Muscle layer of duodenum (tissue), 2 donors: ENCODE results near the gene DLGAP5.

Experiments used
- H3K27ac ChIP-seq: one replicate; pipeline ENCODE4 v1.7.0; 2013; ENCODE audit warnings: mild to moderate bottlenecking, low read length
- H3K27me3 ChIP-seq: one replicate; pipeline ENCODE4 v1.7.0; 2013; ENCODE audit warnings: low read depth, mild to moderate bottlenecking, control low read depth, low read length
- H3K36me3 ChIP-seq, 2 donors: one replicate each; pipeline ENCODE4 v1.7.0; 2013; ENCODE audit warnings: low read length in 2 of 2, control low read depth in 1 of 2, mild to moderate bottlenecking in 1 of 2; ENCODE audit not compliant: insufficient read depth in 2 of 2, control insufficient read depth in 1 of 2
- H3K4me1 ChIP-seq, 2 donors: one replicate each; pipeline ENCODE4 v1.7.0; 2013; ENCODE audit warnings: low read length in 2 of 2, mild to moderate bottlenecking in 2 of 2, control low read depth in 1 of 2, moderate library complexity in 1 of 2; ENCODE audit not compliant: insufficient read depth in 2 of 2, control insufficient read depth in 1 of 2
- H3K4me3 ChIP-seq, 2 donors: one replicate each; pipeline ENCODE4 v1.7.0; 2013; ENCODE audit warnings: low read length in 2 of 2, low read depth in 1 of 2, mild to moderate bottlenecking in 1 of 2
- H3K9me3 ChIP-seq, 2 donors: one replicate each; pipeline ENCODE4 v1.7.0; 2013; ENCODE audit warnings: low read length in 2 of 2, control low read depth in 1 of 2, mild to moderate bottlenecking in 1 of 2; ENCODE audit not compliant: control insufficient read depth in 1 of 2
- donor health status: healthy.

DLGAP5 gene

DNA sequence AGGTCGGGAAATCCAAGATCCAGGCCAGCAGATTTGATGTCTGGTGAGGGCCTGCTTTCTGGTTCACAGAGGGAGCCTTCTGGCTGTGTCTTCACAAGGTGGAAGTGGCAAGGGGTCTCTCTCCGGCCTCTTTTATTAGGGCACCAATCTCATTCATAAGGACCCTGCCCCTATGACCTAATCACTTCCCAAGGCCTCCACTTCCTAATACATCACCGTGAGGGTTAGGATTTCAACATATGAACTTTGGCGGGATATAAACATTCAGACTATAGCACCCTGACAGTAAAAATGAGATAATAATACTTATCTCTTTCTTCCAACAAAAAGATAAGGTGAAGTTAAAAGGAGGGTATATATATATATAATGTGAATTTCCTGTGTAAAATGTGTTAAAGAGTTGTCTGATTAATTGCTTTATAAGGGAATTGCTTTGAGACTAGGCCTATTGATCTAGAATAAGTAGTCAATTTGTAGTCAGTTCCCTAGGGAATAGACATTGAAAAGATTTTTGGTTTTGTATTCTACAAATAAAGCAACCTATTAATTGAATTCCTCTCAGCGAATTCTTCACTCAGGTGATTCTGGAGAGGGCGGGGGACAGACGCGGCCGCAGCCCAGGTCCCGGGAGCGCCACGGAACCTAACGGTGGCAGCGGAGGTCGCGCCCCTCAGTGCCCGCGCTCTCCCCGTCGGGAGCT is 62.8 kb downstream of the DLGAP5 start:
- Histone ChIP-seq H3K4me1 (peaks cover 8 to 26% of the 10 kb centered on the region in 2 donors), H3K27me3 (no peaks in the 10 kb centered on the region), H3K4me3 (peak overlapping the region; percentile 54 to 83), H3K27ac (peak overlapping the region; percentile 78), H3K36me3 (peaks cover 2 to 3% of the 10 kb centered on the region in 2 donors), H3K9me3 (no peaks in the 10 kb centered on the region)

DNA sequence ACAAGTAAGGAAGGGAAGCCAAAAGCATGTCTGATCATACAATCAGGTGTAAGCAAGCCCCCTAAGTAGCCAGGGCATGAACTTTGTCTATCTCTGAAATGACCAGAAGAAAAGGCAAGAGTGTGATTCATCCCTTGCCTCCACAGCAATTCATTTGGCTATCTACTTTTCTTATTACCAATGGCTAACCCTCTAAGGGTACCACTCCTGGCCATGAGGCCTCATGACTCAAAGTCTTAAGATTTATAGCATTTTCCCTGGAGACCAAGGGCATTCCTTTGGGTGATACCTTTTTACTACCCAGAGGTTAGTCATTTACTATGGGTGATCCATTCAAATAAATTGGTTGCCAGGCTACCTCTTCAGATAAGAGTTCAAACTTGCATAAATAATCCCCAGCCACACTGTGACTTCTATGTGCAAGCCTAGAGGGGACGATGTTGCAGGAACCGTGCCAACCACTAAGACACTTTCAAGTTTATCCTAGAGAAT is 63.9 kb downstream of the DLGAP5 start:
- Histone ChIP-seq H3K27me3 (no peaks in the 10 kb centered on the region), H3K9me3 (no peaks in the 10 kb centered on the region), H3K36me3 (peaks cover 0 to 3% of the 10 kb centered on the region in 2 donors), H3K4me3 (no peak overlapping the region), H3K27ac (peak overlapping the region; percentile 78), H3K4me1 (peaks cover 13 to 24% of the 10 kb centered on the region in 2 donors)

DNA sequence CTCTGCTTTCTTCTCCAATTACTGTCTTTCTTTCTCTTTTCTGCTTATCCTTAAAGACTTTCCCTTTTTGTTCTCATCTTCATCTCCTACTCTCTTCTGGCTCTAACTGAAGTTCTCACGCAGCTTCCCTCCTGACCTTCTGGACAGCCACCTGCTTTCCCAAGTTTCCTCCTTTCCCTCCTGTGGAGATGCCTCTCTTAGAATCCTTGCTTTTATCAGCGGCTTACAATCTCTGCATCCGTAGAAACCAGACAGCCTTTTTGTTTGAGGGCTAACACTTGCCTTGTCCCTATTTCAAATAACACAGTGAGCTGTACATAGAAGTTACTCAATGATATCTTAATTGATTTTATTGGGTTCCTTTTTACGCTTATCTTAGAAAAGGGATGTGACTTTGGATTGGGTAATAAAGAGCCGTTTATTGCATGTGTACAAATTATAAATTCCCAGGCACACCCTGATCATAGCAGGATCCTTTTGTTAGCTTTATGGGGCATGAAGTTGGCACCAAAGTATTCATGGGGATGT is 64.4 kb downstream of the DLGAP5 start:
- H3K4me3 ChIP-seq = no peak overlapping the region
- no peaks in the 10 kb centered on the region for H3K9me3 ChIP-seq
- peaks cover 0 to 3% of the 10 kb centered on the region in 2 donors for H3K36me3 ChIP-seq
- H3K27ac ChIP-seq = peak overlapping the region; percentile 78
- H3K4me1 ChIP-seq = peaks cover 13 to 23% of the 10 kb centered on the region in 2 donors
- H3K27me3 ChIP-seq = no peaks in the 10 kb centered on the region

DNA sequence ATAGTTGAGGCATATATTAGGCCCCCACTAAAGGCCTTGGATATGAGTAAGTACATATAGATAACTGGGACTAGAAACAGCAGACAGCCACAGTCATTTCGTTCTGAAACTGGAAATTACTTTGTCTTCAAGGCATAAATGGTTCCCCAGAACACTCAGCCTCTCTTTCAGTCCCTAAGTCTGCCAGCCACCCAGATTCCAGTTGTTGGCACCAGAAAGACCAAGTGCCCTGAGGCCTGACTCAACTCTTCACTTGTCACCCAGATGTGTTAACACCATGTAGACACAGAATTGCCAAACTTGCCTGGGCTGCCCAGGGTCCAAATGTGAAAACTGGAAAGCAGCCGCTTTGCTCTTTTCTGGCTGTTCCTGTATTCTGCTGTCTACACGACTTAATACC is 65.4 kb downstream of the DLGAP5 start:
- Histone ChIP-seq H3K36me3 (peaks cover 0 to 3% of the 10 kb centered on the region in 2 donors), H3K27ac (peak overlapping the region; percentile 67), H3K27me3 (no peaks in the 10 kb centered on the region), H3K4me3 (no peak overlapping the region), H3K4me1 (peaks cover 13 to 22% of the 10 kb centered on the region in 2 donors), H3K9me3 (no peaks in the 10 kb centered on the region)

DNA sequence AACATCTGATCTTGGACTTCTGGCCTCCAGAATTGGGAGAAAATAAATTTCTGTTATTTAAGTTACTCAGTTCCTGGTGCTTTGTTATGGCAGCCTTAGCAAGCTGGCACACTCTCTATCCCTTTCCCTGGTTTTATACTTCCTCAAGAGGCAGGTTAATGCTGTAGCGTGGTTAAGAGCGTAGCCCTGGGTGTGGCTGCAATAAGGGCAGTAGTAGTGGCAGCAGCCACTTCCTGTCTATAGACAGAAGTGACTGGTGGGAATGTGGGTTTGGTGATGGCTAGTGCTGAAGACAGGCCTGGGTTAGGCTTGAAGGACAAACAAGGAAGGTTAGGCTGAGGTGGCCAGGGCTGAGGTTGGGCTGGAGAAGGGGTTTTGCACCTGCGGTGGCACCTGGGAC is 66.0 kb downstream of the DLGAP5 start:
- H3K4me3 ChIP-seq = no peak overlapping the region
- no peaks in the 10 kb centered on the region for H3K27me3 ChIP-seq
- H3K36me3 ChIP-seq = peaks cover 0 to 3% of the 10 kb centered on the region in 2 donors
- H3K9me3 ChIP-seq = no peaks in the 10 kb centered on the region
- peak overlapping the region; percentile 67 for H3K27ac ChIP-seq
- H3K4me1 ChIP-seq = peaks cover 13 to 16% of the 10 kb centered on the region in 2 donors

DNA sequence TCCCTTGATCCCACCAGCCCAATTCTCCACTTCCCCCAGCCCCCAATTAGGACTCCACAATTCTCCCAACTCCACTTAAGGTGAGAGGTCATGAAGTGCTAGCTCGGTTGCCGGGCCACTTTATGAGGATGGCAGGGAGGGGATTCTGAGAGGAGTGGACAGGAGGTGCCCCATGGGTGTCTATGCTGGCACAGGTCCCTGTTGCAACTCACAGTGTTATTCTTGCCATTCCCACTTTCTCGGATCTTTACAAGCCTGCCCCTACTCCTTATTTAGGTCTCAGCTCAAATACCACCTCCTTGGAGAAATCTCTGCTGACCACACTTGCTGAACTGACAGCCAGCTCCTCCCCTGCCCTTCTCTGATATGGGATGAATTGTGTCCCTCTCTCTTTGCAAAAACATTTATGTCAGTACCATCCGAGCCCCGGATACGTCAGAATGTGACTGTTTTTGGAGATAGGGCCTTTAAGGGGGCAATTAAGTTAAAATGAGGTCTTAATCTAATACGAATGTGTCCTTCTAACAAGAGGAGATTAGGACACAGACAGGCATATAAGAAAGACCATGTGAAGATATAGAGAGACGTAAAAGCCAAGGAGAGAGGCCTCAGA is 66.5 kb downstream of the DLGAP5 start:
- H3K36me3 ChIP-seq = peaks cover 0 to 3% of the 10 kb centered on the region in 2 donors
- peaks cover 11 to 13% of the 10 kb centered on the region in 2 donors for H3K4me1 ChIP-seq
- H3K27ac ChIP-seq = peak overlapping the region; percentile 67
- H3K27me3 ChIP-seq = no peaks in the 10 kb centered on the region
- no peaks in the 10 kb centered on the region for H3K9me3 ChIP-seq
- H3K4me3 ChIP-seq = no peak overlapping the region

DNA sequence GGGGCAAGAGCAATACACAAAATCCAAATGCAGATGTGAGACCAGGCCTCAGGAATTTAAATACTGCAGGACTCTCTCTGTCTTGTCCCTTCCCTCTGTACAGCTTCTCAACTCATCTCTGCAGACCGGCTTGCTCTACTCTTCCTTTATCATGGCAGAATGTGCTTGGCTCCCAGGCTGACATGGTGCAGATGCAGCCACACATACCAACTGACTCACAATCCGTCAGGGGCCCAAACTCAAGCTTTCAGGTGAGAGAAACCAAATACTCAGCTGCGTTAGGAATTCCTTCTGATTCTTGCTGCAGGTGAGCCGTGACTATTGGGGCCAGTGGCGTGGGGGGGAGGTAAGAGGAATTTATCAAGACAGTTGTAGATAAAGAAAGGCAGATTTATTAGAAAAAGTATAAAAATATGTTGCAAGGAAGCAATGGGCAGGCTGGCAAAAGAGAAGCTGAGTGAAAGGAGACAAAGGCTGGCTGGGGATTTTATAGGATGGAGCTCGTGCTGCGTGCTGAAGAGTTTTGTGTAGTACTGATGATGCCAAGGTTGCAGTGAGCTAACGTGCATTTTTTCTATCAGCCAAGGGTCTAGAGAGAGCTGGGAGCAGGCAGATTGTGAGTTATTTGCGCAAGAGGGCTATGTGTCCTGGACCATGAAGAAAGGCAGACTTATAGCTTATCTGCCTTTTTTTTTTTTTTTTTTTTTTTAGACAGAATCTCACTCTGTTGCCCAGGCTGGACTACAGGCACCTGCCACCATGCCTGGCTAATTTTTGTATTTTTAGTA is 67.3 kb downstream of the DLGAP5 start:
- Histone ChIP-seq H3K36me3 (no peaks in the 10 kb centered on the region), H3K4me3 (no peak overlapping the region), H3K27ac (no peak overlapping the region), H3K4me1 (peaks cover 10 to 13% of the 10 kb centered on the region in 2 donors), H3K9me3 (no peaks in the 10 kb centered on the region), H3K27me3 (no peaks in the 10 kb centered on the region)

DNA sequence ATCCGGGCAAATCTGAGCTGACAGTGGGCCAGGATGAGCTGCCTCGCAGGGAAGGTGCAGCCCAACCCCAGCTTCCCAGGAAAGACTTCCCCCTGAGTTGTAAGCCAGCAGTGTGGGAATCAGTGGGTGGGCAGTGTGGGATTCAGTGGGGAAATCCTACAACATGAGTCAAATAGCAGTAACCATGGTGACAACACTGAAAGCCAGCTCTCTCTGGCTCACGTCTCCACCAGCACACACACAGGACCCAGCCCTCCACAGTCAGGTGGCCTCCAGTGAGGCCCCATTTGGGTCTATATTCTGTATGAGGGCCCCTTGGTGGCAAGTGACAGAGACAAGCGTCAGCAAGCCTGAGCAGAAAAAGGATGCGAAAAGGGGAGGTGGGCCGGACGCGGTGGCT is 68.3 kb downstream of the DLGAP5 start:
- H3K4me1 ChIP-seq = peaks cover 10 to 20% of the 10 kb centered on the region in 2 donors
- H3K27me3 ChIP-seq = no peaks in the 10 kb centered on the region
- H3K36me3 ChIP-seq = no peaks in the 10 kb centered on the region
- no peak overlapping the region for H3K4me3 ChIP-seq
- H3K27ac ChIP-seq = peak overlapping the region; percentile 26
- H3K9me3 ChIP-seq = no peaks in the 10 kb centered on the region

DNA sequence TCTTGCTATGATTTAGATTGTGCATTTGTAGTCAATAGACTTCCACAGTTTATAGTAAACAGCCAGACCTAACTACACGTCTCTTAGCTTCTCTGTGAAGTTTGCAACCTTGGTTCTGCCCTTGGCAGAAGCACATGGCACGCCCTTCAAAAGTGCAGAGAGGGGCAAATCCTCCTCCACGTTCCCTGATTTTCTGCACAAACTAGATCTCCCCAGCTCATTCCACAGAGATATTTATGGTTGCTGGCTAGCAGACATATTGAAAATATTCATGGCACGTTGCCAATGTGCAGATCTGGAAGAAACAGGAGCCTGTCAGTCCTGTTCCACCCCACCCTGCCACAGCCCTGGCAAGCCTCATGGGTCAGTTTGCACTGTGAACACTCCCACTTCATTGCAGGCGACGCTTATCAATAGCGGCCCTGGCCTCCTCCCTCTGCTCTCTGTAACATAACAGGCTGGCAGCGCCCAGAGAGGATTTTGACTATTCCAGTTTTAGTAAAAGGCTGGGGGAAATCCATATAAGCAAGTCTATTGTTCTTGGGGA is 68.9 kb downstream of the DLGAP5 start:
- H3K27ac ChIP-seq = peak overlapping the region; percentile 26
- no peaks in the 10 kb centered on the region for H3K27me3 ChIP-seq
- no peaks in the 10 kb centered on the region for H3K36me3 ChIP-seq
- no peak overlapping the region for H3K4me3 ChIP-seq
- H3K9me3 ChIP-seq = no peaks in the 10 kb centered on the region
- H3K4me1 ChIP-seq = peaks cover 10 to 25% of the 10 kb centered on the region in 2 donors

DNA sequence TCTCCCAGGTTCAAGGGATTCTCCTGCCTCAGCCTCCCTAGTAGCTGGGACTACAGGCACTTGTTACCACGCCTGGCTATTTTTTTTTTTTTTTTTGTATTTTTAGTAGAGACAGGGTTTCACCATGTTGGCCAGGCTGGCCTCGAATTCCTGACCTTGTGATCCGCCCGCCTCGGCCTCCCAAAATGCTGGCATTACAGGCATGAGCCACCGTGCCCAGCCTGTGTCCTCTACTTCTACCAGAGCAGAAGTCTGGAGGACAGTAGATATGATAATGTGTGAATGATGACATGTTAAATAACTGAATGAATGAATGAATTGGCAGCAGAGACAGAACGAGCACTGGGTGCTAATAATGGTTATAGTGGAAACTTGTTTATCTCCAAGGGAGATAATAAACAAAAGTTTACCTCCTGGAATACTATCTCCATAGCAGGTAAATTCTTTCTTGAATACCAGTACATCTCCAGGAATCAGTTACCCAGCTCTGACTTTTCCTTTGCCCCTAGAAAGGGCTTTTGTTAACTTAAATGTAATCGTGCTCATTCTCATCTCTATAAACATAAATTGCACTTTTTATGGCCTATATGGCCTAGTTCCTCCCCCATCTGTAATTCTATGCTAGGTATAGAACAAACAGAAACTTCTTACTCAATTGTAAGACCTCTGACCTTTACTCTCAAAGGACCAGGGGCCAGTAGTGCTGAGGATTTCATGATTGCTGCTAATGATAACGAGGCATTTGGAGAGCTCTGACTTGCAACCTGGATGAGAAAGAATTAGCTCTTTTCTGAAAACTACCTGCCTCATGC is 69.6 kb downstream of the DLGAP5 start:
- Histone ChIP-seq H3K27ac (peak overlapping the region; percentile 26), H3K9me3 (no peaks in the 10 kb centered on the region), H3K4me3 (no peak overlapping the region), H3K27me3 (no peaks in the 10 kb centered on the region), H3K36me3 (no peaks in the 10 kb centered on the region), H3K4me1 (peaks cover 10 to 25% of the 10 kb centered on the region in 2 donors)
